Left hindlimb (tissue), 1 donor: ENCODE measurements around the gene TGIF2LY.
"Not testable (repeated sequence)": the region's sequence is repeated elsewhere in the genome, so short reads cannot be mapped to it uniquely, and the experiment has no call there.

Experiments used
- DNase-seq: peaks from one replicate; pipeline ENCODE4 v3.0.0-alpha.2; 2018

The TGIF2LY gene

DNA sequence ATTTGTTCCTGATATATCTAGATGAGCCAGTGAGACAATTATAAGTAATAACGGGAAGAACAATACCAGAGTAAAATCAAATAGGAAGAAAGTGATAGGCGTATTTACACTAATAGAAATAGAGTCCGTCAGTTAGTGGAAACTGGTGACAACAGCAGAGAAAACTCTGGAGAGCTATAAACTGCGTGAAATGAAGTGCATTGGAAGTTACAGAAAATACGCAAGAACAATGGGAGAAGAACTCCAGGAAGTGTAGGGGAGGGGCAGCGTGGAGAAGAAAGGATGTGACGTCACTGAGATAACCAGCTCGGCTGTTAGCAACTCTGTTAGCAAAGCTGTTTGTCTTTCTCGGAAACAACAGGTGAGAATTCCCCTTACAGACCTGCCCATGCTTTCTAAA is at the start of gene TGIF2LY:
TSS of gene TGIF2LY (plus strand) at position 301 of the 400 bp plus-strand sequence. CDS start 178 bp downstream, outside the sequence.
- not testable (repeated sequence) for DNase-seq
